Measurements from ENCODE around the gene MAP1LC3A. TPM values are rescaled to one million over a fixed set of nuclear protein-coding genes. Genes with fewer than 3 reads are reported as not detected.

MAP1LC3A gene
- total RNA-seq, 1 donor: 29.7 TPM

GRCh38 chr20:34544109-34544796 lies 14.3 kb upstream of the MAP1LC3A start:
- peaks cover 31% of the 10 kb centered on the region for H3K36me3 ChIP-seq (ENCODE audit: insufficient read depth, low read length)
- no peak overlapping the region for H3K27ac ChIP-seq (ENCODE audit: low read depth, low read length)
- peaks cover 3% of the 10 kb centered on the region for H4K20me1 ChIP-seq (ENCODE audit: insufficient read depth, low read length)
- no peak overlapping the region for H3K4me2 ChIP-seq (ENCODE audit: insufficient read depth, low read length)
- H3K4me3 ChIP-seq (ENCODE audit: insufficient read depth, low read length): no peak overlapping the region
- H3K9me3 ChIP-seq (ENCODE audit: low read depth, low read length): no peaks in the 10 kb centered on the region
- H2AFZ ChIP-seq (ENCODE audit: low read length): no peak overlapping the region
- TF ChIP-seq CTCF (IDR thresholded peaks at IDR 0.05; ENCODE audit: extremely low read depth, low read depth, low read length): no peak
- H3K27me3 ChIP-seq (ENCODE audit: insufficient read depth, low read length): no peaks in the 10 kb centered on the region
- DNase-seq (ENCODE audit: insufficient read length, low spot score, missing footprints): no peak
- no peaks in the 10 kb centered on the region for H3K4me1 ChIP-seq (ENCODE audit: insufficient read depth, low read length)
- no peaks in the 10 kb centered on the region for H3K79me2 ChIP-seq (ENCODE audit: insufficient read depth, low read length)

- no peak overlapping the region for H3K27ac ChIP-seq (ENCODE audit: low read depth, low read length)
- H3K79me2 ChIP-seq (ENCODE audit: insufficient read depth, low read length): no peaks in the 10 kb centered on the region
- no peak overlapping the region for H3K4me2 ChIP-seq (ENCODE audit: insufficient read depth, low read length)
- H3K9me3 ChIP-seq (ENCODE audit: low read depth, low read length): no peaks in the 10 kb centered on the region
- H3K27me3 ChIP-seq (ENCODE audit: insufficient read depth, low read length): no peaks in the 10 kb centered on the region
- TF ChIP-seq CTCF (IDR thresholded peaks at IDR 0.05; ENCODE audit: extremely low read depth, low read depth, low read length): no peak
- H2AFZ ChIP-seq (ENCODE audit: low read length): no peak overlapping the region
- no peak for DNase-seq (ENCODE audit: insufficient read length, low spot score, missing footprints)
- no peaks in the 10 kb centered on the region for H3K4me1 ChIP-seq (ENCODE audit: insufficient read depth, low read length)
- peaks cover 7% of the 10 kb centered on the region for H3K36me3 ChIP-seq (ENCODE audit: insufficient read depth, low read length)
- H4K20me1 ChIP-seq (ENCODE audit: insufficient read depth, low read length): no peaks in the 10 kb centered on the region
- H3K4me3 ChIP-seq (ENCODE audit: insufficient read depth, low read length): no peak overlapping the region
Measured at GRCh38 chr20:34546751-34547181, 11.8 kb upstream of the MAP1LC3A start.

- peak; percentile 60 for DNase-seq (ENCODE audit: insufficient read length, low spot score, missing footprints)
- H3K79me2 ChIP-seq (ENCODE audit: insufficient read depth, low read length): no peaks in the 10 kb centered on the region
- H3K4me2 ChIP-seq (ENCODE audit: insufficient read depth, low read length): no peak overlapping the region
- H3K36me3 ChIP-seq (ENCODE audit: insufficient read depth, low read length): no peaks in the 10 kb centered on the region
- H3K9me3 ChIP-seq (ENCODE audit: low read depth, low read length): no peaks in the 10 kb centered on the region
- no peak overlapping the region for H2AFZ ChIP-seq (ENCODE audit: low read length)
- no peaks in the 10 kb centered on the region for H3K4me1 ChIP-seq (ENCODE audit: insufficient read depth, low read length)
- no peaks in the 10 kb centered on the region for H4K20me1 ChIP-seq (ENCODE audit: insufficient read depth, low read length)
- H3K4me3 ChIP-seq (ENCODE audit: insufficient read depth, low read length): no peak overlapping the region
- H3K27me3 ChIP-seq (ENCODE audit: insufficient read depth, low read length): no peaks in the 10 kb centered on the region
- TF ChIP-seq CTCF (IDR thresholded peaks at IDR 0.05; ENCODE audit: extremely low read depth, low read depth, low read length): no peak
- H3K27ac ChIP-seq (ENCODE audit: low read depth, low read length): no peak overlapping the region
Measured at GRCh38 chr20:34547844-34548613, 10.5 kb upstream of the MAP1LC3A start.

- no peak overlapping the region for H2AFZ ChIP-seq (ENCODE audit: low read length)
- no peaks in the 10 kb centered on the region for H3K79me2 ChIP-seq (ENCODE audit: insufficient read depth, low read length)
- no peaks in the 10 kb centered on the region for H3K27me3 ChIP-seq (ENCODE audit: insufficient read depth, low read length)
- DNase-seq (ENCODE audit: insufficient read length, low spot score, missing footprints): peak; percentile 58
- H3K4me1 ChIP-seq (ENCODE audit: insufficient read depth, low read length): no peaks in the 10 kb centered on the region
- no peak for TF ChIP-seq CTCF (IDR thresholded peaks at IDR 0.05; ENCODE audit: extremely low read depth, low read depth, low read length)
- no peaks in the 10 kb centered on the region for H3K9me3 ChIP-seq (ENCODE audit: low read depth, low read length)
- H4K20me1 ChIP-seq (ENCODE audit: insufficient read depth, low read length): no peaks in the 10 kb centered on the region
- no peaks in the 10 kb centered on the region for H3K36me3 ChIP-seq (ENCODE audit: insufficient read depth, low read length)
- no peak overlapping the region for H3K4me3 ChIP-seq (ENCODE audit: insufficient read depth, low read length)
- no peak overlapping the region for H3K4me2 ChIP-seq (ENCODE audit: insufficient read depth, low read length)
- no peak overlapping the region for H3K27ac ChIP-seq (ENCODE audit: low read depth, low read length)
Measured at GRCh38 chr20:34549291-34549928, 9.1 kb upstream of the MAP1LC3A start.

All from osteoblast (primary cell).